Amygdala (tissue), 56 donors: Measurements from ENCODE around the gene PRKN.
A peak's percentile ranks its signal among the peaks of the same experiment; 100 is the strongest.
"Not testable (repeated sequence)": the region's sequence is repeated elsewhere in the genome, so short reads cannot be mapped to it uniquely, and the experiment has no call there.

Experiments used
- DNase-seq, 56 donors: peaks; one replicate each; lab custom pipeline; 2025; lab: John Stamatoyannopoulos, UW

The PRKN gene

DNA sequence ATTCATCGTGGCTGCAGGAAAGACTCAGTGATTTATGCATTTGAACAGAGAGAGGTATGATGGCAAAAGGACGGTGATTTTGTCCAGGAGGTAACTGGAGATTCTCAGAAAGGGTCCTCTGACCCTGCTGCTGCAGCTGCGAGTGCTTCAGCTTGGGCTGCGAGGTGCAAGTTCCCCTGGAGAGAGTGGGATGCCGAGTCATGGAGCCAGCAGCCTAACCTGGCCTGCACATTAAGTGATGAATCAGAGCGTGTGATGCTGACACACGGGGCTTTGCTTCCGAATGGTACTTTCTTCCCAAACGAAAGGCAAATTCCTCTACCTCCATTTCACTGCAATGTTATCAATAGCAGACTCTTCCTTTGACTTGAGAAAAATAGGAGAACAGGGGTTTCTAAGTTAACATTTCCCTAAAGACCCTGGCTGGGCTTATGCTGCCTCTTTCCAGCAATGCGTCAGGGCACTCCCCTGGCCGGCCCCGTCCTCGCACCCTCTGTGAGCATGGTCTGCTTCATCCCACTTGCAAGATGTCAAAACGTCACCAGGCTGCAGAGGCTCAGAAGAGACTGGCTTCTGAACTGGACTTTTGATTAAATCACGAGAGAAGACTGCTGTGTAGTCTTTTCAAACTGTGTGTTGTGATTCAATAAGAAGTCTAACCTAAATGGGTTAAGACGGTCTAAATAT, 825.7 kb downstream of the PRKN start:
- DNase-seq, result no peak

- no peak for DNase-seq
These were observed 833.1 kb downstream of the PRKN start for GRCh38 chr6:161894436-161894835.

DNA sequence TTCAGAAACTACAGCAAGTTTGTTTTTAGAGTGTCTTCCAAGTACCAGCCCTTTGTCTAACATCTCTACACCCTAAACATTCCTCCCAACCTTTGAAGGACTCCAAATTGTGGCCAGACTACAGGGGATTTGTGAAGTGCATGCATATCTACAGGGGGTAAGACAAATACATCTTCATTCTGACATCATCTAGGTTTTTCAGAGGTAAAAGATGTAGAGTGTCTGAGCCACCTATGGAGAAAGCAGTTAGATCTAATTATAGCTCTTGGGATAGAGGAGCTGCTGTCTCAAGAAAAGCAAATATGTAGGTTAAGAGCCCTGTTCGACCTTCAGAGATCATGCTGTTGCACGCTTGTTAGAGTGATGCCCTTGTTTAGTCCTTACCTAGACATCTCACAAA, 836.0 kb downstream of the PRKN start:
- DNase-seq, result no peak

GRCh38 chr6:161890832-161891297, 836.7 kb downstream of the PRKN start:
- peak in 2 of 56 donors; percentile 1 to 13 for DNase-seq

- peak in 22 of 56 donors; percentile 2 to 52 (median 14) for DNase-seq
These were observed 837.3 kb downstream of the PRKN start for GRCh38 chr6:161890133-161890831.

- DNase-seq, result peak in 19 of 56 donors; percentile 4 to 42 (median 15)
These were observed 838.2 kb downstream of the PRKN start for GRCh38 chr6:161889324-161889723.

DNA sequence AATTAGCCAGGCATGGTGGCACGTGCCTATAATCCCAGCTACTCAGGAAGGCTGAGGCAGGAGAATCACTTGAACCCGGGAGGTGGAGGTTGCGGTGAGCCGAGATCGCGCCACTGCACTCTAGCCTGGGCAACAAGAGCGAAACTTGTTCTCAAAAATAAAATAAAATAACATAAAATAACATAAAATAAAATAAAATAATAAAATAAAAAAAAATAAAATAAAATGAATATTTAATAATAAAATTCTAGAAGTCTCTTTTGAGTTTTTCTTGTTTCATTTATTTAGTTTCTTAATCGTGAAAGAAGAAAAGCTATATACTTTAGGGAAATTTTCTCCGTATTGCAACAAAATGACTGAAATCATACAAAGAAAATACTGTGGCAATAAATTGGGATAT, 841.0 kb downstream of the PRKN start:
- not testable (repeated sequence) for DNase-seq

GRCh38 chr6:161884782-161885181, 842.8 kb downstream of the PRKN start:
- no peak for DNase-seq

- DNase-seq, result no peak
These were observed 845.3 kb downstream of the PRKN start for GRCh38 chr6:161882196-161882765.

DNA sequence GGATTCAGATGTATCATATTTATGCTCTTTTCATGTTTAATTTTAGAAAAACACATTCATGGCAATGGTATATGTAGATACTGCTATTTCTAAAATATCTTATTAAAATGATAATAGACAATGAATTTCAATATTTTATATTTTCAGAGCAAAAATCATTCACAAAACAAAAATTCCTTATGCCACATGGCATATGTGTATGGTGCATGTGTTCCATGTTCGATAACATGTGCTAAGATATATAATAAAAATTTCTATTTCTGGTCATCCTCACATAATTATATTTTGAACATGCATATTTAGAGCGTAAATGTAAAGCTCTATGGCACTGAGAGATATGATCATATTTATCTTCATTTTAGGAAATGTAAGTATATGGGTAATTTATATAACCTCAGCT, 847.5 kb downstream of the PRKN start:
- no peak for DNase-seq

DNA sequence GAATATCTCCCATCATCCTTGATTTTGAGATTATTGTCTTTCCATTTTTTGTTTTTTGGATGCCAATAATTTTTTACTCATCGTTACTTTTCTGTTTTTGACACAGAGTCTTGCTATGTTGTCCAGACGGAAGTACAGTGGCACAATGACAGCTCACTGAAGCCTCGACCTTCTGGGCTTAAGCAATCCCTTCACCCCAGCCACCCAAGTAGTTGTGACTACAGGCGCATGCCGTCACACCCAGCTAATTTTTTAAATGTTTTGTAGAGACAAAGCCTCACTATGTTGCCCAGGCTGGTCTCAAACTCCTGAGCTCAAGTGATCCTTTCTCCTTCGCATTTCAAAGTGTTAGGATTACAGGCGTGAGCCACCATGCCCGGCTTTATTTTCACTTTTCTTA, 851.3 kb downstream of the PRKN start:
- DNase-seq, result no peak

GRCh38 chr6:161870236-161870901, 857.2 kb downstream of the PRKN start:
- DNase-seq, result no peak

DNA sequence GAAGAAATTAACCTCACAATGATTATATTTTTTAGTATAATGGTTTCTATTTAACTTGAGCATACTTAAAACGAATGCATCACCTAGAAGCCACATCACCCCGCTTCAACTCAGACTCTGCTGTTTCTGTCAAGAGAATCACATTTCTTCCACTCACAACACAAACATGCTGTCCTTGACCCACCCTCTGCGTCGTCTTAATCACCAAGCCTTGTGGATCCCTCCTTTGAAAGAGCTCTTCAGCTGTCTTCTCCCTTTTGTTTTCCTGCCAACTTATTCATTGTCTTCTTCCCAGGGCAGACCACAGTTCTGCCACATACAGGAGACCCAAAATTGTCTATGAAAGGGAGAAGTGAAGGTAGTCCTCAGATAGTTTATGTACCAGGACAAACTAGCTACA, 858.1 kb downstream of the PRKN start:
- no peak for DNase-seq

GRCh38 chr6:161866570-161866969, 861.0 kb downstream of the PRKN start:
- no peak for DNase-seq

GRCh38 chr6:161861061-161861460, 866.5 kb downstream of the PRKN start:
- DNase-seq, result not testable (repeated sequence)

DNA sequence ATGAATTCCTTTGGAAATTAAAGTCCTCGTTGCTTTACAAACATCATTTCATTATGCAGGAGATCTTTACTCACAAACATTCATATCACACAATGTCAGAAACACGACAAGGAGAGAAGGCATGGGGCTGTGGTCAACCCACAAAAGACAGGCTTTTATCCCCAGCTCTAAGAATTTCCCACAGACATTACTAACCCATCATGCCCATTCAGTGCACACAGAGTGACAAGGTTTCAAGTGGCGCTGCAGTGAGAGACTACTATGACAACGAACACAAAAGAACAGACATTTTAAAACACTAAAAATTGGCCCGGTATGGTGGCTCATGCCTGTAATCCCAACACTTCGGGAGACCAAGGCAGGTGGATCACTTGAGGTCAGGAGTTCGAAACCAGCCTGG, 873.9 kb downstream of the PRKN start:
- no peak for DNase-seq

GRCh38 chr6:161851486-161851885, 876.1 kb downstream of the PRKN start:
- DNase-seq, result not testable (repeated sequence)

DNA sequence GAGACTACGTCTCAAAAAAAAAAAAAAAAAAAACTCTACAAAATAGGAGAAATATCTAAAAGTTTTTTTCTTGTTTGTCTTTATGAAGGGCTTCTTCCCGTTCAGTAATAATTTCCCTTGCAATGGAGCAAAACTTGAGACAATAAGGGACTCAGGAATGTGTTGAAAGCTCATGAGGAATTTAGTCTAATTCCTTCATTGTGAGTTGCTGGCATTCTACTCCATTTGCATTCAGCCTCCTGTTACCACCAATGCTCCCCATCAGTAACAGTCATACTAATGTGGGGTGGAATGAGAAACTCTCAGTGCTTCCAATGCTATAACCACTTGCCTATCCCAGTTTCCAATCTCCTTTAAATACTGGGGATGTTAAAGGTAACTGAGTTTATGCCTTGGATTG, 877.0 kb downstream of the PRKN start:
- DNase-seq, result no peak

DNA sequence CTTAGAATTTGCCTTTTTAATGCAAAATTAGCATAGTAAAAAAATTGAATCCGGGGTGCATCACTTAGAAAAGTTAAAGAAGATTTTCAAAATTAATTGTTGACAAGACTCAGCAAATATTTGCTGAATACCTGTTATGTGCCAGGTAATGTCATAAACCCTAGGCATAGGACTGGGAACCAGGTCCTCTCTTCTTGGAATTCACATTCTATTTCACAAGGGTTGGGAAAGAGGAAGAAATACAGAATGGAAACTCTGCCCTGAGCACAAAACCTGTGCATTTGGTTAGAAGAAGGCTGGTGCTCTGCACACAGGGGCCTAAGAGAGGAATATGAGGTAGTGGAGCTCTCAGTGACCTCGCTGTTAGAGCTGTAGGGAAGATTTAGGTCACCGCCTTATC, 879.9 kb downstream of the PRKN start:
- no peak for DNase-seq

GRCh38 chr6:161844804-161845203, 882.8 kb downstream of the PRKN start:
- DNase-seq, result no peak

- no peak for DNase-seq
These were observed 884.5 kb downstream of the PRKN start for GRCh38 chr6:161843066-161843465.
